Smooth muscle cell (in vitro differentiated cells): Measurements from ENCODE around the gene SIGLEC9. TPM values are rescaled to one million over a fixed set of nuclear protein-coding genes. Genes with fewer than 3 reads are reported as not detected.
"Not testable (repeated sequence)": the region's sequence is repeated elsewhere in the genome, so short reads cannot be mapped to it uniquely, and the experiment has no call there.

Experiments
- DNase-seq: peaks from one replicate; lab custom pipeline; 2025; ENCODE audit not compliant: unreplicated experiment; lab: John Stamatoyannopoulos, UW
- H2AFZ ChIP-seq: fragments of 200-600 bp; sonication (generic); 2 replicates; pipeline ENCODE4 v1.6.0; 2016; ENCODE audit warnings: antibody characterized with exemption, low read depth, mild to moderate bottlenecking
- H3F3A ChIP-seq: fragments of 200-600 bp; sonication (generic); 2 replicates; pipeline ENCODE4 v1.6.0; 2017; ENCODE audit warnings: antibody characterized with exemption, low read depth
- H3K27ac ChIP-seq: fragments of 200-600 bp; sonication (generic); 2 replicates; pipeline ENCODE4 v1.5.1; 2016; ENCODE audit warnings: low read depth, mild to moderate bottlenecking
- H3K27me3 ChIP-seq: fragments of 200-600 bp; sonication (generic); 2 replicates; pipeline ENCODE4 v1.6.1; 2016; ENCODE audit warnings: low read depth, mild to moderate bottlenecking
- H3K36me3 ChIP-seq: fragments of 200-600 bp; sonication (generic); 2 replicates; pipeline ENCODE4 v1.5.1; 2016; ENCODE audit warnings: low read depth
- H3K4me1 ChIP-seq: fragments of 200-600 bp; sonication (generic); 2 replicates; pipeline ENCODE4 v1.5.1; 2016; ENCODE audit warnings: low read depth
- H3K4me2 ChIP-seq: fragments of 200-600 bp; sonication (generic); 2 replicates; pipeline ENCODE4 v1.6.0; 2016; ENCODE audit warnings: mild to moderate bottlenecking
- H3K4me3 ChIP-seq: fragments of 200-600 bp; sonication (generic); 2 replicates; pipeline ENCODE4 v1.5.1; 2016; ENCODE audit warnings: mild to moderate bottlenecking
- H3K79me2 ChIP-seq: fragments of 200-600 bp; sonication (generic); 2 replicates; pipeline ENCODE4 v1.6.0; 2016; ENCODE audit warnings: low read depth, mild to moderate bottlenecking
- H3K9ac ChIP-seq: fragments of 200-600 bp; sonication (generic); 2 replicates; pipeline ENCODE4 v1.6.0; 2016; ENCODE audit warnings: low read depth
- H3K9me3 ChIP-seq: fragments of 200-600 bp; sonication (generic); replicated peaks from 2 replicates; pipeline ENCODE4 v1.5.1; 2016; ENCODE audit warnings: low read depth
- H4K20me1 ChIP-seq: fragments of 200-600 bp; sonication (generic); 2 replicates; pipeline ENCODE4 v1.6.0; 2016; ENCODE audit warnings: low read depth
- CTCF ChIP-seq: fragments of 200-600 bp; sonication (generic); IDR thresholded peaks from 2 replicates; pipeline ENCODE4 v1.5.1; 2017; ENCODE audit warnings: borderline replicate concordance, mild to moderate bottlenecking, antibody characterized with exemption; ENCODE audit not compliant: insufficient read depth, poor library complexity, severe bottlenecking
- WGBS: methylation state at CpG from one replicate; pipeline ENCODE4 v1.1.7; 2016; ENCODE audit warnings: low lambda C conversion rate; 5-methylcytosine and 5-hydroxymethylcytosine counted together
- polyA plus RNA-seq: library from polyadenylated mRNA; unstranded; fragments of >200 nt; fragmentation: Nextera tagmentation; extraction: Ambion mirVana; gene quantifications from 2 replicates; pipeline ENCODE4 v1.2.1, GENCODE V29; 2016
- total RNA-seq: library from RNA; depleted of rRNA; stranded (reverse); fragments of >200 nt; gene quantifications from 2 replicates; pipeline ENCODE4 v1.2.3, GENCODE V29; 2014

SIGLEC9 gene
- total and polyA plus RNA-seq, 2 experiments from 2014 or later = not detected

DNA sequence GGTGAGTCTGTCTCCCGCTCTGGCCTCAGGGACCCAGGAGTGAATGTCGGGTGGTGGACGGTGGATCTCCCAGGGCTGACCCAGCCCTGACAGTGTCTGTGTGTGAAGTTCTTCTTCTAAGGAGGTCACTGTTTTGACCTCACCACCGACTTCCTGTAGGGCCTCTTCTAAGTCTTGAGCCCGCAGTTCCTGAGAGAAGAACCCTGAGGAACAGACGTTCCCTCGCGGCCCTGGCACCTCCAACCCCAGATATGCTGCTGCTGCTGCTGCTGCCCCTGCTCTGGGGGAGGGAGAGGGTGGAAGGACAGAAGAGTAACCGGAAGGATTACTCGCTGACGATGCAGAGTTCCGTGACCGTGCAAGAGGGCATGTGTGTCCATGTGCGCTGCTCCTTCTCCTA lies 17.4 kb downstream of the SIGLEC9 start, which contains the start of gene SIGLEC7:
Gene SIGLEC7, plus strand, starts transcription at position 183 of the 400 bp plus-strand sequence. Its CDS starts 69 bp downstream, at position 252.
- Histone ChIP-seq H3K27ac (no peak within 1 kb of the TSS), H3F3A (no peaks in the 10 kb centered on the region), H3K4me2 (no peak within 1 kb of the TSS), H2AFZ (no peak within 1 kb of the TSS), H3K4me1 (no peaks in the 10 kb centered on the region), H3K9me3 (no peaks in the 10 kb centered on the region), H3K36me3 (no peaks in the 10 kb centered on the region), H4K20me1 (no peaks in the 10 kb centered on the region), H3K27me3 (no peaks in the 10 kb centered on the region), H3K79me2 (no peaks in the 10 kb centered on the region), H3K4me3 (no peak within 1 kb of the TSS), H3K9ac (no peak within 1 kb of the TSS)
- no peak for DNase-seq
- WGBS = 86% methylated on average over 12 of the region's 14 CpGs
- TF ChIP-seq CTCF = no peak

- not testable (repeated sequence) for H4K20me1 ChIP-seq, H3K4me3 ChIP-seq, H3K4me2 ChIP-seq, H3K36me3 ChIP-seq, H3K27me3 ChIP-seq, H3K4me1 ChIP-seq, H2AFZ ChIP-seq, H3K9me3 ChIP-seq, H3K27ac ChIP-seq, H3K79me2 ChIP-seq, H3F3A ChIP-seq, DNase-seq, H3K9ac ChIP-seq
- WGBS = 87% methylated on average over 12 of the region's 15 CpGs
Measured at GRCh38 chr19:51142809-51143475, 18.2 kb downstream of the SIGLEC9 start.

- Histone ChIP-seq H3K9ac (no peak overlapping the region), H3K27ac (no peak overlapping the region), H4K20me1 (no peaks in the 10 kb centered on the region), H3K4me2 (no peak overlapping the region), H3K9me3 (no peaks in the 10 kb centered on the region), H3K79me2 (no peaks in the 10 kb centered on the region), H2AFZ (no peak overlapping the region), H3F3A (no peaks in the 10 kb centered on the region), H3K27me3 (no peaks in the 10 kb centered on the region), H3K4me3 (no peak overlapping the region), H3K4me1 (no peaks in the 10 kb centered on the region), H3K36me3 (no peaks in the 10 kb centered on the region)
- WGBS = 87% methylated on average over 5 of the region's 5 CpGs
- DNase-seq = no peak
- TF ChIP-seq CTCF = no peak
Measured at GRCh38 chr19:51143486-51143885, 18.8 kb downstream of the SIGLEC9 start.

DNA sequence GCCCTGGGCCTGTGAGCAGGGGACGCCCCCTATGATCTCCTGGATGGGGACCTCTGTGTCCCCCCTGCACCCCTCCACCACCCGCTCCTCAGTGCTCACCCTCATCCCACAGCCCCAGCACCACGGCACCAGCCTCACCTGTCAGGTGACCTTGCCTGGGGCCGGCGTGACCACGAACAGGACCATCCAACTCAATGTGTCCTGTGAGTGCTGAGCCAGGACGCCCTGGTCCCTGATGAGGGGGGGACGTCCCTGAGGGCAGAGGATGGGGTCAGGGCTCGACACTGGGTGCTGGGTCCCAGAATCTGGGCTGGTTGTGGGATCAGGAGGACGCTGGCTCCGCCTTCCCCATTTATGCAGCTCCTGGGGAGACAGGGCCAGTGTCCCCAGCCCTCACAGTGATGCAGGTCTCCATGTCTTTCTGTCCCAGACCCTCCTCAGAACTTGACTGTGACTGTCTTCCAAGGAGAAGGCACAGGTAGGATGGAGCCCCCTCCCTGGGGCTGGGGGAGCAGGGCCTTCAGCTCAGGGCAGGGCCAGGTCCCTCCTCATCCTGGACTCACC lies 19.9 kb downstream of the SIGLEC9 start:
- H3K27me3 ChIP-seq = no peaks in the 10 kb centered on the region
- no peak overlapping the region for H3K4me3 ChIP-seq
- H3K79me2 ChIP-seq = no peaks in the 10 kb centered on the region
- no peak for DNase-seq
- no peaks in the 10 kb centered on the region for H4K20me1 ChIP-seq
- no peaks in the 10 kb centered on the region for H3K36me3 ChIP-seq
- no peak overlapping the region for H3K27ac ChIP-seq
- H3K9ac ChIP-seq = no peak overlapping the region
- no peaks in the 10 kb centered on the region for H3K4me1 ChIP-seq
- WGBS = 81% methylated on average over 8 of the region's 11 CpGs
- no peaks in the 10 kb centered on the region for H3K9me3 ChIP-seq
- H3K4me2 ChIP-seq = no peak overlapping the region
- no peak for TF ChIP-seq CTCF
- H3F3A ChIP-seq = no peaks in the 10 kb centered on the region
- H2AFZ ChIP-seq = no peak overlapping the region
